ENCODE results near the gene VPS35.

The VPS35 gene

GRCh38 chr16:46613352-46613751 is 75.6 kb downstream of the VPS35 start:
- H3K4me3 ChIP-seq (ENCODE audit: low read depth, low read length): no peak overlapping the region
- no peak for TF ChIP-seq CTCF (IDR thresholded peaks at IDR 0.05; ENCODE audit: low read depth, low read length)
- in situ Hi-C loops (cut with HindIII; ENCODE audit: low sequenced_read_pairs): no loop called here
- DNase-seq (ENCODE audit: low read depth, low spot score): no peak

- no peak overlapping the region for H3K4me3 ChIP-seq (ENCODE audit: low read depth, low read length)
- in situ Hi-C loops (cut with HindIII; ENCODE audit: low sequenced_read_pairs): no loop called here
- TF ChIP-seq CTCF (IDR thresholded peaks at IDR 0.05; ENCODE audit: low read depth, low read length): no peak
- no peak for DNase-seq (ENCODE audit: low read depth, low spot score)
Observed at GRCh38 chr16:46612121-46612520, 76.9 kb downstream of the VPS35 start.

- H3K4me3 ChIP-seq (ENCODE audit: low read depth, low read length): no peak overlapping the region
- in situ Hi-C loops (cut with HindIII; ENCODE audit: low sequenced_read_pairs): no loop called here
- DNase-seq (ENCODE audit: low read depth, low spot score): peak; percentile 76
- TF ChIP-seq CTCF (IDR thresholded peaks at IDR 0.05; ENCODE audit: low read depth, low read length): peak; percentile 27
Observed at GRCh38 chr16:46607529-46607928, 81.4 kb downstream of the VPS35 start.

GRCh38 chr16:46606231-46606630 is 82.7 kb downstream of the VPS35 start:
- H3K4me3 ChIP-seq (ENCODE audit: low read depth, low read length): no peak overlapping the region
- in situ Hi-C loops (cut with HindIII; ENCODE audit: low sequenced_read_pairs): no loop called here
- no peak for TF ChIP-seq CTCF (IDR thresholded peaks at IDR 0.05; ENCODE audit: low read depth, low read length)

More at GRCh38 chr16:46606231-46606630, 82.7 kb downstream of the VPS35 start:
- no peak for DNase-seq (ENCODE audit: low read depth, low spot score)
